Measurements from ENCODE around the gene OR2G6.
"Not testable (repeated sequence)": the region's sequence is repeated elsewhere in the genome, so short reads cannot be mapped to it uniquely, and the experiment has no call there.

- not testable (repeated sequence) for TF ChIP-seq CTCF, MYC (IDR thresholded peaks at IDR 0.05; ENCODE audit: low read depth, low read length)
Measured at GRCh38 chr1:248569049-248569448, 61.2 kb downstream of the OR2G6 start.
